Measurements from ENCODE around the gene BLTP3A. TPM values are rescaled to one million over a fixed set of nuclear protein-coding genes. Genes with fewer than 3 reads are reported as not detected.
"Not testable (repeated sequence)": the region's sequence is repeated elsewhere in the genome, so short reads cannot be mapped to it uniquely, and the experiment has no call there.

The BLTP3A gene
- total and polyA plus RNA-seq, 2 experiments from 2014 or later, result 3.1 to 4.9 TPM

DNA sequence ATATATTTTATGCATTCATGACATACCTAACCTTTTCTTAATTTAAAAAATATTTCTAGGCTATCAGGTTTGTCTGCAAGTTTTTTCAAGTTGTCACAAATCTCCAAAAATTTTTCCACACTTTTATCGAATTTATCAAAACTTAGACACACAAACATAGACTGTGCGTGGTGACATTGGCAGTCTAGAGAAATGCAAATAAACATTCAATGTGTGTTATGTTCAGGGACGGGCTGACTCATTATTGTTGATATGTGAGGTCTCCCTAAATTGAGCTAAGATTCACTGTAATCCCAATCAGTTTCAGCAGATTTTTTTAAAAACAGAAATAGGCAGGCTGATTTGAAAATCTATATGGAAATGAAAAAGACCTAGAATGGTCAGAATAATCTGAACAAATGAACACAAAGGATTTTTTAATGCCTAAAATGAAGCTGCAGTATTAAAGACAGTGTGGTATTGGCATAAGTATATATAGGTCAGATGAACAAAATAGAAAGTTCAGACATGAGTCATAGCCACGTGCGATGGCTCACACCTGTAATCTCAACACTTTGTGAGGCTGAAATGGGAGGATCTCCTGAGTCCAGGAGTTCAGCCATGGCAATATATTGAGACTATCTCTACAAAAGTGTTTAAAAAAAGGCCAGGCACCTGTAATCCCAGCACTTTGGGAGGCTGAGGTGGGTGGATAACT lies 19.2 kb downstream of the BLTP3A start:
- H3K9ac ChIP-seq, result no peak overlapping the region
- H3K4me2 ChIP-seq (ENCODE audit: unreplicated experiment), result no peak overlapping the region
- in situ Hi-C loops (cut with MboI), result no loop called here
- no peaks in the 10 kb centered on the region for H3K36me3 ChIP-seq (ENCODE audit: low read depth)
- no peak overlapping the region for H3K27ac ChIP-seq
- no peak for TF ChIP-seq EZH2phosphoT487 (IDR thresholded peaks at IDR 0.05; ENCODE audit: insufficient read depth, low read depth)
- no peak for TF ChIP-seq EZH2 (IDR thresholded peaks at IDR 0.05; ENCODE audit: insufficient read depth, poor library complexity, severe bottlenecking)
- no peaks in the 10 kb centered on the region for H3K4me1 ChIP-seq (ENCODE audit: insufficient read depth)
- no peak overlapping the region for H3K4me3 ChIP-seq
- no peak for DNase-seq
- no peak overlapping the region for H2AFZ ChIP-seq
- WGBS, 2 experiments (ENCODE audit: low coverage in 1 of 2, low lambda C conversion rate in 2 of 2, missing lambda C conversion rate in 2 of 2), result 88 to 90% methylated on average over 5 of the region's 5 CpGs
- H3K9me3 ChIP-seq (ENCODE audit: low read depth), result no peaks in the 10 kb centered on the region
- no peaks in the 10 kb centered on the region for H3K9me2 ChIP-seq (ENCODE audit: insufficient read depth)
- peaks cover 9% of the 10 kb centered on the region for H4K20me1 ChIP-seq (ENCODE audit: insufficient read depth)
- peaks cover 83% of the 10 kb centered on the region for H3K79me2 ChIP-seq (ENCODE audit: insufficient read depth)
- H3F3A ChIP-seq (ENCODE audit: insufficient read depth), result no peaks in the 10 kb centered on the region
- H3K27me3 ChIP-seq (replicated peaks; ENCODE audit: insufficient read depth), result no peaks in the 10 kb centered on the region

DNA sequence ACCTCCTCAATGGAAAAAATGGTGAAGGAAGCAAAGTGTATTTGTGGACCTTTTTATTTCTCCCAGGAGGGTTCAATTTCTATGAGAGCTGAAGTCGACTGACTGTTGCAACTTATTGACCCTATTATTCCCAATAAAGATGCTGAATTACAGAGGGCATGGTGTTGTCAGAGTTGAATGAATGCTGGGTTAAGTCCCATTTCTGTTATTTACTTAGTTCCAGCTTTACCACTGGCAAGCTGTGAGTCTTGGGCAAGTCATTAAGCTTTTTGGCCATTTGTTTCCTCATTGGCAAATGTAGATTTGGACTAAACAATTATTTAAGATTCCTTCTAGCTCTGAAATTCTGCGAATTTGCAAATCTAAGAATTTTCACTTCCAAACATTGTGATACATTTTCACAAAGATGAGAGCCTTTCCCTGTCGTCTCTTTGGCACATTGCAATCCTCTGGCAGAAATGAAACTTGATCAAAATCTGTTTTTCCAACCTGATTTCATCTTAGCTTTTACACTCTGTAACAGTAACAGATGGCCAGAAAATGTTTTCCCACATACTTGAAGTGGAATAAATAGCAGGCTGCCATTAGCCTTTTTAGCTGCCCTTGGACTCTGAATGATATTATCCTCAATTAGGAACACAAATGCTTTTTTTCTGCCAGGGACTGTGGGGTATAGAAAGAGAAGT lies 21.3 kb downstream of the BLTP3A start:
- H3K79me2 ChIP-seq (ENCODE audit: insufficient read depth), result peaks cover 75% of the 10 kb centered on the region
- H4K20me1 ChIP-seq (ENCODE audit: insufficient read depth), result peaks cover 9% of the 10 kb centered on the region
- no peak overlapping the region for H3K27ac ChIP-seq
- H3K4me3 ChIP-seq, result no peak overlapping the region
- in situ Hi-C loops (cut with MboI), result no loop called here
- H3K9me2 ChIP-seq (ENCODE audit: insufficient read depth), result no peaks in the 10 kb centered on the region
- H3K36me3 ChIP-seq (ENCODE audit: low read depth), result no peaks in the 10 kb centered on the region
- H3K9me3 ChIP-seq (ENCODE audit: low read depth), result no peaks in the 10 kb centered on the region
- no peaks in the 10 kb centered on the region for H3F3A ChIP-seq (ENCODE audit: insufficient read depth)
- H3K9ac ChIP-seq, result no peak overlapping the region
- no peaks in the 10 kb centered on the region for H3K4me1 ChIP-seq (ENCODE audit: insufficient read depth)
- TF ChIP-seq EZH2phosphoT487 (IDR thresholded peaks at IDR 0.05; ENCODE audit: insufficient read depth, low read depth), result no peak
- no peak for TF ChIP-seq EZH2 (IDR thresholded peaks at IDR 0.05; ENCODE audit: insufficient read depth, poor library complexity, severe bottlenecking)
- H2AFZ ChIP-seq, result no peak overlapping the region
- H3K27me3 ChIP-seq (replicated peaks; ENCODE audit: insufficient read depth), result no peaks in the 10 kb centered on the region
- WGBS, 2 experiments (ENCODE audit: low coverage in 1 of 2, low lambda C conversion rate in 2 of 2, missing lambda C conversion rate in 2 of 2), result 9 to 13% methylated on average over 3 of the region's 3 CpGs
- DNase-seq, result no peak
- H3K4me2 ChIP-seq (ENCODE audit: unreplicated experiment), result no peak overlapping the region

DNA sequence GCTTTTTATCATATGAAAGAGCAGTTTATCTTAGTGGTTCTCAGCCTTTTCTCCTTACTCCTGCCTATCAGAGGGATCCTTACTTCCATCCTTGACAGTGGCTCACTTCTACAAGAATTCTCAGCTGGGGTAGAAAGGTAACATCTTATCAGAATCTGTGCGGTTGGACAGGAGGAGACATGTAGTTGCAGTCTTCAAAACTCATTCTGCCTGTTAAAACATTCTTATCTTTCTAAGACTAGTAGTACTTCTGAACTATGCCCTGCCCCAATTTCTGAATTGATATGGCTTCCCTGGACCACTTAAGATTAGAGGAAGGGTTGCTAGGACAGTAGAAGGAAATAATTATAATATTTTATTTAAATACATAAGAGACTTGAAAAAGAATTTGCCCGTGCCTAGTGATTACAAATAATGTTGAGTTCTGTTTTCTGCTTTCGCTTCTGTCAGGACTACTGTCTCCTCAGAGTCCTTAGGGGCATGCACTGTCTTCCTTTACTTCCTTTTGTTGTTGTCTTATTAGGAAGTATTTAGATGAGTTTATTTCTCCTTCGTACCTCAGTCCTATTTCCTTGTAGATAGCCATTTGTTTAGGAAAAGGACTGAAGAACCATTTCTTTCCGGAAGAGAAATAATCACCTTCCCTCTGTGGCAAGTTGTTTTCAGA lies 24.9 kb downstream of the BLTP3A start:
- no peaks in the 10 kb centered on the region for H3F3A ChIP-seq (ENCODE audit: insufficient read depth)
- peaks cover 47% of the 10 kb centered on the region for H3K79me2 ChIP-seq (ENCODE audit: insufficient read depth)
- H3K9me3 ChIP-seq (ENCODE audit: low read depth), result no peaks in the 10 kb centered on the region
- H2AFZ ChIP-seq, result no peak overlapping the region
- no peak overlapping the region for H3K9ac ChIP-seq
- no peaks in the 10 kb centered on the region for H3K4me1 ChIP-seq (ENCODE audit: insufficient read depth)
- in situ Hi-C loops (cut with MboI), result no loop called here
- TF ChIP-seq EZH2 (IDR thresholded peaks at IDR 0.05; ENCODE audit: insufficient read depth, poor library complexity, severe bottlenecking) (no peak), EZH2phosphoT487 (IDR thresholded peaks at IDR 0.05; ENCODE audit: insufficient read depth, low read depth) (no peak)
- 93 to 98% methylated on average over 5 of the region's 5 CpGs for WGBS, 2 experiments (ENCODE audit: low coverage in 1 of 2, low lambda C conversion rate in 2 of 2, missing lambda C conversion rate in 2 of 2)
- no peaks in the 10 kb centered on the region for H3K27me3 ChIP-seq (replicated peaks; ENCODE audit: insufficient read depth)
- peaks cover 6% of the 10 kb centered on the region; the same call in 1 of the 2 replicates for H4K20me1 ChIP-seq (ENCODE audit: insufficient read depth)
- no peak overlapping the region for H3K4me3 ChIP-seq
- no peaks in the 10 kb centered on the region for H3K36me3 ChIP-seq (ENCODE audit: low read depth)
- no peak overlapping the region for H3K27ac ChIP-seq
- no peaks in the 10 kb centered on the region for H3K9me2 ChIP-seq (ENCODE audit: insufficient read depth)
- H3K4me2 ChIP-seq (ENCODE audit: unreplicated experiment), result no peak overlapping the region
- DNase-seq, result no peak

DNA sequence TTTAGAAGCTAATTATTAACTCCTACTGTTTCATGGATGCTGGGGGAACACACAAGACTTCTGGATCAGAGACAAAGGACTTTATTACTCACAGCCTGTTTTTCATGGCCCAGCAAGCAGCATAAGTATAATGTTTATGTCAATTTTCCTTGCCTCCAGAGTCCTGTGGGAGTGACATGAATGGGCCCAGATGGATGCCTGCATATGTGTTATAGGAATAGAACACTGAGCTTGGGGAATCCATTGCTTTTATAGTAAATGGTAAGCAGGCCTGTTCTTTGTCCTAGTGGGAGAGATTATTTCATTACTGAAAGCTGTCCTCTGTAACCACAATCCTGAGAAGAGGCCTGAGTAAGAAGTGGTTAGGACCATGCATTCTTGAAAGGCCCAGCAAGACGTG lies 25.6 kb downstream of the BLTP3A start:
- in situ Hi-C loops (cut with MboI), result no loop called here
- Histone ChIP-seq H3K9me3 (ENCODE audit: low read depth) (no peaks in the 10 kb centered on the region), H3K4me2 (ENCODE audit: unreplicated experiment) (no peak overlapping the region), H3K27me3 (replicated peaks; ENCODE audit: insufficient read depth) (no peaks in the 10 kb centered on the region), H3F3A (ENCODE audit: insufficient read depth) (no peaks in the 10 kb centered on the region), H3K36me3 (ENCODE audit: low read depth) (no peaks in the 10 kb centered on the region), H3K9ac (no peak overlapping the region), H2AFZ (no peak overlapping the region), H3K9me2 (ENCODE audit: insufficient read depth) (no peaks in the 10 kb centered on the region), H3K4me1 (ENCODE audit: insufficient read depth) (no peaks in the 10 kb centered on the region), H3K4me3 (no peak overlapping the region), H4K20me1 (ENCODE audit: insufficient read depth) (peaks cover 2% of the 10 kb centered on the region; the same call in 1 of the 2 replicates), H3K27ac (no peak overlapping the region), H3K79me2 (ENCODE audit: insufficient read depth) (peaks cover 42% of the 10 kb centered on the region)
- WGBS, 2 experiments (ENCODE audit: low coverage in 1 of 2, low lambda C conversion rate in 2 of 2, missing lambda C conversion rate in 2 of 2), result 79 to 90% methylated on average over 1 of the region's 1 CpG
- no peak for DNase-seq
- no peak for TF ChIP-seq EZH2phosphoT487 (IDR thresholded peaks at IDR 0.05; ENCODE audit: insufficient read depth, low read depth)
- no peak for TF ChIP-seq EZH2 (IDR thresholded peaks at IDR 0.05; ENCODE audit: insufficient read depth, poor library complexity, severe bottlenecking)

DNA sequence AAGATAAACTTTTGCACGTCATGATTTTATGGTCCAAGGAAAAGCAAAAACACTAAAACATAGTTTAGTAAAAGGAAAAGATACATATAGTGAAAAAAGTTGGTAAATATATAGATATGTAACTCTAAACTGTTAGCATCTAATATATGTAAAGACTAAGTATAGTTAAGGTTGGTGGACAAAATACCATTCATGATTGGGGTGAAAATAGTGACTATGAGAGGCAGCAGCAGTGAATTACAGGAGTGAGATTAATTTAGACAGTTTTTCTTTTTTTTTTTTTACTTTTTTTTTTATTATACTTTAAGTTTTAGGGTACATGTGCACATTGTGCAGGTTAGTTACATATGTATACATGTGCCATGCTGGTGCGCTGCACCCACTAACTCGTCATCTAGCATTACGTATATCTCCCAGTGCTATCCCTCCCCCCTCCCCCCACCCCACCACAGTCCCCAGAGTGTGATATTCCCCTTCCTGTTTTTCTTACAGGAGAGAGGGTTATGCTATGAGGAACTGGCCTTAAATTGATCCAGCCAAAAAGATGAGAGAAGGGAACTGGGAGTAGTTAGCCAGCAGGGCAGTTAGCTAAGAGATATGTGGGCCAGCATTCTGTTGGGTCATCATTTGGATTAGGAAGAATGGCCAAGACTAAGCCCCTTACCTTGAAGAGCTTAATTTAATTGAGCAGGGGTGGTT lies 27.1 kb downstream of the BLTP3A start:
- H3K4me2 ChIP-seq (ENCODE audit: unreplicated experiment); H3K27me3 ChIP-seq (replicated peaks; ENCODE audit: insufficient read depth); DNase-seq; H4K20me1 ChIP-seq (ENCODE audit: insufficient read depth); H3K4me3 ChIP-seq; H3K27ac ChIP-seq; H3K9me3 ChIP-seq (ENCODE audit: low read depth); H2AFZ ChIP-seq; H3K9me2 ChIP-seq (ENCODE audit: insufficient read depth); in situ Hi-C loops (cut with MboI); H3F3A ChIP-seq (ENCODE audit: insufficient read depth); H3K36me3 ChIP-seq (ENCODE audit: low read depth); H3K4me1 ChIP-seq (ENCODE audit: insufficient read depth); H3K9ac ChIP-seq: not testable (repeated sequence)
- WGBS, 2 experiments (ENCODE audit: low coverage in 1 of 2, low lambda C conversion rate in 2 of 2, missing lambda C conversion rate in 2 of 2), result 52 to 81% methylated on average over 1 to 4 of the region's 4 CpGs
- H3K79me2 ChIP-seq (ENCODE audit: insufficient read depth), result peaks cover 27% of the 10 kb centered on the region

Data from GM23248 (cell line).